Activated T-helper 1 cell treated with anti-CD3 and anti-CD28 coated beads, Interleukin-12 subunit alpha, Interleukin-12 subunit beta, Interleukin-2, Interleukin-4 antibody, amounts not matched to agents 30 ng/mL and 10 ng/mL and 1 ng/mL, durations not matched to agents 14 hours and 24 hours and 36 hours (primary cell): Measurements from ENCODE around the gene SV2C. TPM values are rescaled to one million over a fixed set of nuclear protein-coding genes. Genes with fewer than 3 reads are reported as not detected.

Experiments
- DNase-seq: peaks from one replicate; pipeline ENCODE4 v3.0.0; 2021; ENCODE audit warnings: low spot score
- H3K27ac Mint-ChIP-seq: one replicate; pipeline ENCODE4 v1.8.0; 2021; ENCODE audit warnings: mild to moderate bottlenecking, mixed read lengths
- H3K27me3 Mint-ChIP-seq: one replicate; pipeline ENCODE4 v1.8.0; 2022; ENCODE audit warnings: mild to moderate bottlenecking, moderate library complexity, mixed read lengths; ENCODE audit not compliant: insufficient read depth
- H3K36me3 Mint-ChIP-seq: one replicate; pipeline ENCODE4 v1.8.0; 2021; ENCODE audit warnings: low read depth, mixed read lengths
- H3K4me1 Mint-ChIP-seq: one replicate; pipeline ENCODE4 v1.8.0; 2021; ENCODE audit warnings: low read depth, mixed read lengths
- H3K4me3 Mint-ChIP-seq: one replicate; pipeline ENCODE4 v1.8.0; 2021; ENCODE audit warnings: mild to moderate bottlenecking, moderate library complexity, mixed read lengths
- H3K9me3 Mint-ChIP-seq: one replicate; pipeline ENCODE4 v1.8.0; 2021; ENCODE audit warnings: mixed read lengths
- intact Hi-C: fragments of 100-400 bp; cut with micrococcal nuclease; formaldehyde crosslinking; loops from one replicate; pipeline ENCODE4 v1.15.1; 2024
- total RNA-seq: library from RNA; stranded (reverse); gene quantifications from 2 replicates; pipeline ENCODE4 v1.2.3, GENCODE V29; 2022

Gene SV2C
- total RNA-seq, 1 donor from 2014 or later, result 0.05 TPM

GRCh38 chr5:76197726-76198125 lies 114.5 kb downstream of the SV2C start:
- Mint-ChIP-seq H3K36me3 (no peaks in the 10 kb centered on the region), H3K4me1 (no peaks in the 10 kb centered on the region), H3K9me3 (no peaks in the 10 kb centered on the region), H3K27ac (no peak overlapping the region), H3K27me3 (peaks cover 17% of the 10 kb centered on the region), H3K4me3 (no peak overlapping the region)
- no peak for DNase-seq
- intact Hi-C loops, result no loop called here

GRCh38 chr5:76199336-76200318 lies 116.4 kb downstream of the SV2C start:
- no peaks in the 10 kb centered on the region for H3K4me1 Mint-ChIP-seq

GRCh38 chr5:76202182-76202581 lies 119.0 kb downstream of the SV2C start:
- Mint-ChIP-seq H3K9me3 (no peaks in the 10 kb centered on the region), H3K36me3 (no peaks in the 10 kb centered on the region), H3K4me3 (no peak overlapping the region), H3K4me1 (no peaks in the 10 kb centered on the region), H3K27ac (no peak overlapping the region), H3K27me3 (peaks cover 31% of the 10 kb centered on the region)
- DNase-seq, result no peak
- intact Hi-C loops, result no loop called here

More at GRCh38 chr5:76199336-76200318, 116.4 kb downstream of the SV2C start:
- Mint-ChIP-seq H3K4me3 (no peak overlapping the region), H3K27ac (no peak overlapping the region), H3K9me3 (no peaks in the 10 kb centered on the region), H3K27me3 (peaks cover 18% of the 10 kb centered on the region), H3K36me3 (no peaks in the 10 kb centered on the region)
- intact Hi-C loops, result no loop called here
- no peak for DNase-seq

- Mint-ChIP-seq H3K4me3 (no peak overlapping the region), H3K27ac (no peak overlapping the region), H3K4me1 (no peaks in the 10 kb centered on the region), H3K27me3 (peaks cover 30% of the 10 kb centered on the region), H3K36me3 (no peaks in the 10 kb centered on the region), H3K9me3 (no peaks in the 10 kb centered on the region)
- DNase-seq, result no peak
- intact Hi-C loops, result no loop called here
These were observed 121.0 kb downstream of the SV2C start for GRCh38 chr5:76204191-76204590.

- intact Hi-C loops, result no loop called here
- no peak for DNase-seq
- no peaks in the 10 kb centered on the region for H3K36me3 Mint-ChIP-seq
- no peaks in the 10 kb centered on the region for H3K4me1 Mint-ChIP-seq
- peaks cover 30% of the 10 kb centered on the region for H3K27me3 Mint-ChIP-seq
- H3K9me3 Mint-ChIP-seq, result peaks cover 3% of the 10 kb centered on the region
- H3K27ac Mint-ChIP-seq, result no peak overlapping the region
- no peak overlapping the region for H3K4me3 Mint-ChIP-seq
These were observed 121.5 kb downstream of the SV2C start for GRCh38 chr5:76204713-76205112.

- intact Hi-C loops, result no loop called here
- H3K9me3 Mint-ChIP-seq, result peaks cover 8% of the 10 kb centered on the region
- no peaks in the 10 kb centered on the region for H3K36me3 Mint-ChIP-seq
- H3K4me1 Mint-ChIP-seq, result no peaks in the 10 kb centered on the region
- H3K4me3 Mint-ChIP-seq, result no peak overlapping the region
- peaks cover 30% of the 10 kb centered on the region for H3K27me3 Mint-ChIP-seq
- DNase-seq, result no peak
- H3K27ac Mint-ChIP-seq, result no peak overlapping the region
These were observed 123.9 kb downstream of the SV2C start for GRCh38 chr5:76207120-76207519.

GRCh38 chr5:76209297-76209696 lies 126.1 kb downstream of the SV2C start:
- peaks cover 33% of the 10 kb centered on the region for H3K27me3 Mint-ChIP-seq

GRCh38 chr5:76210946-76211345 lies 127.8 kb downstream of the SV2C start:
- H3K4me3 Mint-ChIP-seq, result no peak overlapping the region
- peaks cover 8% of the 10 kb centered on the region for H3K9me3 Mint-ChIP-seq
- H3K27me3 Mint-ChIP-seq, result peaks cover 22% of the 10 kb centered on the region
- intact Hi-C loops, result no loop called here
- no peak for DNase-seq
- no peak overlapping the region for H3K27ac Mint-ChIP-seq
- no peaks in the 10 kb centered on the region for H3K36me3 Mint-ChIP-seq
- H3K4me1 Mint-ChIP-seq, result no peaks in the 10 kb centered on the region

More at GRCh38 chr5:76209297-76209696, 126.1 kb downstream of the SV2C start:
- Mint-ChIP-seq H3K4me3 (no peak overlapping the region), H3K9me3 (peaks cover 8% of the 10 kb centered on the region), H3K4me1 (no peaks in the 10 kb centered on the region), H3K36me3 (no peaks in the 10 kb centered on the region), H3K27ac (no peak overlapping the region)
- no peak for DNase-seq
- intact Hi-C loops, result no loop called here

GRCh38 chr5:76213858-76214257 lies 130.7 kb downstream of the SV2C start:
- no peak for DNase-seq
- intact Hi-C loops, result no loop called here
- peaks cover 10% of the 10 kb centered on the region for H3K27me3 Mint-ChIP-seq
- H3K4me1 Mint-ChIP-seq, result no peaks in the 10 kb centered on the region
- H3K9me3 Mint-ChIP-seq, result peaks cover 8% of the 10 kb centered on the region
- no peaks in the 10 kb centered on the region for H3K36me3 Mint-ChIP-seq
- no peak overlapping the region for H3K4me3 Mint-ChIP-seq
- no peak overlapping the region for H3K27ac Mint-ChIP-seq

GRCh38 chr5:76216748-76217147 lies 133.6 kb downstream of the SV2C start:
- Mint-ChIP-seq H3K27me3 (peaks cover 10% of the 10 kb centered on the region), H3K27ac (no peak overlapping the region), H3K9me3 (peaks cover 6% of the 10 kb centered on the region), H3K4me1 (no peaks in the 10 kb centered on the region), H3K4me3 (no peak overlapping the region), H3K36me3 (no peaks in the 10 kb centered on the region)
- intact Hi-C loops, result no loop called here
- no peak for DNase-seq

- Mint-ChIP-seq H3K9me3 (peaks cover 6% of the 10 kb centered on the region), H3K4me1 (no peaks in the 10 kb centered on the region), H3K27ac (no peak overlapping the region), H3K27me3 (peaks cover 10% of the 10 kb centered on the region), H3K4me3 (no peak overlapping the region), H3K36me3 (no peaks in the 10 kb centered on the region)
- intact Hi-C loops, result no loop called here
- no peak for DNase-seq
These were observed 136.5 kb downstream of the SV2C start for GRCh38 chr5:76219636-76220035.

- intact Hi-C loops, result no loop called here
- Mint-ChIP-seq H3K27me3 (peaks cover 8% of the 10 kb centered on the region), H3K9me3 (peaks cover 6% of the 10 kb centered on the region), H3K4me1 (no peaks in the 10 kb centered on the region), H3K27ac (no peak overlapping the region), H3K4me3 (no peak overlapping the region), H3K36me3 (no peaks in the 10 kb centered on the region)
- no peak for DNase-seq
These were observed 138.1 kb downstream of the SV2C start for GRCh38 chr5:76221311-76221710.

- Mint-ChIP-seq H3K36me3 (no peaks in the 10 kb centered on the region), H3K4me3 (no peak overlapping the region), H3K9me3 (peaks cover 6% of the 10 kb centered on the region), H3K4me1 (no peaks in the 10 kb centered on the region), H3K27me3 (peaks cover 7% of the 10 kb centered on the region), H3K27ac (no peak overlapping the region)
- intact Hi-C loops, result no loop called here
- no peak for DNase-seq
These were observed 139.1 kb downstream of the SV2C start for GRCh38 chr5:76222318-76222717.
